ENCODE data around the gene RUNX2.

The RUNX2 gene

DNA sequence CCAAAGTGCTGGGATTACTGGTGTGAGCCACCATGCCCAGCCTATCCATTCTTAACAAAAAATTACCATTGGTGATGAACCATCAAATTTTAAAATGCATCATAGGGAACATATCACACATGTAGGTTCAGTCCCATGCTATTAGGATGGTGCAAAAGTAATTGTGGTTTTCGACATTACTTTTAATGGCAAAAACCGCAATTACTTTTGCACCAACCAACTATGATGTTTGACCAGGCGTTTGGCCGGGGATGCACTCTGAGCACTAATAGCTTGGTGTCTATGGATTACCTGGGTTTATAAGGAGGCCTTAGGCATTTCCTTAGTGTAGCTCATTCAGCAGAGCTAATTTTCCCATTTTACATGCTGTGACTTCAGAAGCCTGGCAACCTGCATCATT, 296.1 kb downstream of the RUNX2 start:
- no peak for TF ChIP-seq ZFX (IDR thresholded peaks at IDR 0.05)
- TF ChIP-seq, protein P1, sequence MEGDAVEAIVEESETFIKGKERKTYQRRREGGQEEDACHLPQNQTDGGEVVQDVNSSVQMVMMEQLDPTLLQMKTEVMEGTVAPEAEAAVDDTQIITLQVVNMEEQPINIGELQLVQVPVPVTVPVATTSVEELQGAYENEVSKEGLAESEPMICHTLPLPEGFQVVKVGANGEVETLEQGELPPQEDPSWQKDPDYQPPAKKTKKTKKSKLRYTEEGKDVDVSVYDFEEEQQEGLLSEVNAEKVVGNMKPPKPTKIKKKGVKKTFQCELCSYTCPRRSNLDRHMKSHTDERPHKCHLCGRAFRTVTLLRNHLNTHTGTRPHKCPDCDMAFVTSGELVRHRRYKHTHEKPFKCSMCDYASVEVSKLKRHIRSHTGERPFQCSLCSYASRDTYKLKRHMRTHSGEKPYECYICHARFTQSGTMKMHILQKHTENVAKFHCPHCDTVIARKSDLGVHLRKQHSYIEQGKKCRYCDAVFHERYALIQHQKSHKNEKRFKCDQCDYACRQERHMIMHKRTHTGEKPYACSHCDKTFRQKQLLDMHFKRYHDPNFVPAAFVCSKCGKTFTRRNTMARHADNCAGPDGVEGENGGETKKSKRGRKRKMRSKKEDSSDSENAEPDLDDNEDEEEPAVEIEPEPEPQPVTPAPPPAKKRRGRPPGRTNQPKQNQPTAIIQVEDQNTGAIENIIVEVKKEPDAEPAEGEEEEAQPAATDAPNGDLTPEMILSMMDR (conservative IDR thresholded peaks at IDR 0.05) = no peak

DNA sequence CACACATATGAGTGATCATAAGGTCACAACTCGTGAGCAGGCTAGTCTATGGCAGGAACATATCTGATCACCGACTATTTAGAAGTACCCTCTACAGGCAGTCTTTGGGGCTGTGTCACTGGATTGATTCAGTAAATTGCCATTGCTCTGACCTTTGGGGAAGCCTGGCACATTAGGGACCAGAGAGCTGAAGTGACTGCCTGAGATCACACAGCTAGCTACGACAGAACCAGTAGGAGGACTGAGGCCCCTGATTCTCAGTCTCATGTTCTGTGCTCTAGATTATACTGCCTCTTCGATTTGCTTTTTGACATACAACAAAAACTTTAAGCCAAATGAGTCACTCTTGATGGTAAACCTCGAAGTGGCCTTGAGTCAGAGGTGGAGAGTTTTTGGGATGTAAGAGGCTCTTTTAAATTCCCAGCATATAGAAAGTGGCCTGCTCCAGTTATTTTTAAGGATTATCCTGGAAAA, 297.1 kb downstream of the RUNX2 start:
- TF ChIP-seq, protein P1 (conservative IDR thresholded peaks at IDR 0.05) = no peak
- TF ChIP-seq ZFX (IDR thresholded peaks at IDR 0.05) = no peak
- H3K27ac ChIP-seq = no peak overlapping the region

More for the DNA sequence above, 296.1 kb downstream of the RUNX2 start:
- no peak overlapping the region for H3K27ac ChIP-seq

DNA sequence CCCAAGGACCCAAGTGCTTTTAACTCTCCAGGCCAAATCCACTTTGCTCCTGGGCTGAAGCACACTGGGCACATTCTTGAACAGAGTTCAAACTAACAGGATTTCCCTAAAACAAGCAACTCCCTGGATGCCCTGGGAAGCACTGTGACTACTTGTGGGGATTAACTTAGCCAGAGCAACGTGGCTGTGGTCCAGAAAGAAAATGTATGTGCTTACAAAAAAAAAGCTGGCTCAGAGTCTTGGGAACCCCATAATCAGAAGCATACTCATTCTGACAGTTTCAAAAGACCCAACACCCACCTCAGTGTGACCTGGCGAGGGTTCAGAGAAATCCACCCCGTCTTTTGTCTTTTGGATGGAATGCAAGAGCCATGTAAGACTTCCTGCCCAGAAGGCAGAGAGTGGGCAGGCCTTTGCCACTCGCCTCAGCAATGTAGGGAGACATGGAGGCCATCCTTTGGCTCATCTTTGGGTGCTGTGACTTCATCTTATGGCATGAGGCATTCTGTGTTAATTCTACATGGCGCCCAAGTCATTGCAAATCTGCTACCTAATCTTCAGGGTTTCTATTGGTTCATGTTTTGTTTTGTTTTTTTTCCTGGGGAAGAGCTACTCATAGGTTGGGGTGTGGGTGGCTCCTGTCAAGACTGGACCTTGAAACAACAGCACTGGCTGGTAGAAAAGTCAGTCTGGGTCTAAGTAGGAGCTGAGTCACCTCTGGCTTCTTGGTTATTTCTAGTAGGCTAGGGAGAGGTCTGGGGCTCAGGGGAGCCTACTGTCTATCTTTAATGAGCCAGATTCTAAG, 298.2 kb downstream of the RUNX2 start:
- H3K27ac ChIP-seq = no peak overlapping the region
- no peak for TF ChIP-seq ZFX (IDR thresholded peaks at IDR 0.05)
- TF ChIP-seq, protein P1 (conservative IDR thresholded peaks at IDR 0.05) = no peak

DNA sequence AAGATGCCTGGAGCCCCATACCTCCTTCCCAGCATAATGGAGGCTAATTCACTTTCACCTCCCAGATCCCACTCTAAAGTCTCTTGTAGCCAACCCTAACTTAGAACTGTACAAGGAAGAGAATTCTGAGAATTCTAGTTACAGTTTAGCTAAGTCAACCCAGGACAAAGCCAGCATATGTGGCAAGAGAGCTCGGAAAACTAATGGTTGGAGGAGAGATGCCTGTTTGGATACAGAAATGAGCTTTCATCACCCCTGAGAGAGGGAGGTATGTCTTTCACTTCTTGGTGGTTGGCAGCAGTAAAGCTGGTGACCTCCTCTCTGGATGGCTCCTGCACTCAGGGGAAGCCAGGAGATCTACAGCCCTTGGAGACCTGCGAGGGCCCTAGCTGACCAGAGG, 302.2 kb downstream of the RUNX2 start:
- no peak for TF ChIP-seq ZFX (IDR thresholded peaks at IDR 0.05)
- TF ChIP-seq, protein P1 (conservative IDR thresholded peaks at IDR 0.05) = no peak
- no peak overlapping the region for H3K27ac ChIP-seq

DNA sequence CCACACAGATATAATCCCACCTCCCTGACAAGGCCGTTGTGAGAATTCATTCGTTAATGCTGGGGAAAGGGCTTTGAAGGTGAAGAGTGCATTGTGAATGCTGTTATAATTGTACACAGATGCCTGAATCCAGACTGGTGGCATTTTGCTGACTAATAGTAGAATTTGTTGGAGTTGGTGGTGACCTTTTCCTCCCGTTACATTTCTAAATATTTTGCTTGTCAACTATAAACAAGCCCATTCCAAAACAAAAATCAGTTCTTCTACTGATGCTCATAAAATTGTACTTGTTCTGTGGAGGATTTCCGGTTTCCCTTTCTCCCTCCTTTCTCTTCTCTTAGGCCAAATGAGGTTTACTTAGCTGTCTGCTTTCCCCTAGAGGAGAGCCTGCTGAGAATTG, 302.7 kb downstream of the RUNX2 start:
- no peak overlapping the region for H3K27ac ChIP-seq
- no peak for TF ChIP-seq ZFX (IDR thresholded peaks at IDR 0.05)
- TF ChIP-seq, protein P1 (conservative IDR thresholded peaks at IDR 0.05) = no peak

DNA sequence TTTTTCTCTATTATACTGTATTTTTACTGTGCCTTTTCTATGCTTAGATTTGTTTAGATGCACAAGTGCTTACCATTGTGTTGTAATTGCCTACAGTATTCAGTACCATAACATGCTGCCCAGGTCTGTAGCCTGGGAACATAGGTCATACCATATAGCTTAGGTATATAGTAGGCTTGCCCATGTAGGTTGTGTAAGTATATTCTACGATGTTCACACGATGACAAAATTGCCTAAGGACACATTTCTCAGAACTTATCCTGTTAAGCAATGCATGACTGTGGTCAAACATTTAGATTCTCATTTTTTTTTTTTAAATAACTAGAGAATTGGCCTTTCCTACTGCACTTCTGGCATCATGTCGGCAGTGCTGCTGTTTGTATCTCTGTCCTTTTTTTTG, 303.3 kb downstream of the RUNX2 start:
- TF ChIP-seq ZFX (IDR thresholded peaks at IDR 0.05) = no peak
- TF ChIP-seq, protein P1 (conservative IDR thresholded peaks at IDR 0.05) = no peak
- H3K27ac ChIP-seq = no peak overlapping the region

DNA sequence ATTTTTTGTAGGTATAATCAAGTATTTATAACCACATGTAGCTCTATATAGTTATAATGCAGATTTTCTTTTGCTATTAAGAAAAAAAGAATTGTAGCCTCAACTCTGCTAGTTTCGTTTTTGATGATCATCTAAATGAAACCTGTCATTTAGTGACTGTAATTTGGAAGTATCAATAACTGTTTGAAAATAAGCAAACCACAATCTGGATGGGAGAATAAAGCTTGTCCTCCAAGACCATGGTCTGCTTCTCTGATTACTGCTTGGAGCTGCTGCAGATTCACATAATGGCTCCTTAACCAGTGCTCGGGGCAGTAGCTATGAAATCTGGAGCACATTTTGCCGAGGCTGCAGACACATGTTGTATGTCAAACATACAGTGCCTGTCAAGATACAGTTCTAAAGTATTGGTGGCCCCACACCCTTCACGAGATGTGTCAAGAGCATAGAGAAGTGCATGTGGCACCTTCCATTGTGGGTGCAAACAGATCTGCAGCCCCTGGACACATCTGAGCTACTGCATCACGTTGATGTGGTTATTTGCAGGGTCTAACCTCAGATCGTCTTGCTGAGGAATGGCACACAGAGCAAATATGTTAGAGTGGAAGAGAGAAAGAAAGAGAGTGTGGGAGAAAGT, 305.3 kb downstream of the RUNX2 start:
- no peak for TF ChIP-seq ZFX (IDR thresholded peaks at IDR 0.05)
- TF ChIP-seq, protein P1 (conservative IDR thresholded peaks at IDR 0.05) = no peak
- H3K27ac ChIP-seq = no peak overlapping the region

Measured in C4-2B (cell line).